HepG2 (cell line): ENCODE results near the gene PCYOX1L. TPM values are rescaled to one million over a fixed set of nuclear protein-coding genes. Genes with fewer than 3 reads are reported as not detected.

Experiments
- CCAR2 ChIP-seq: fragments of 200-400 bp; formaldehyde crosslinking; optimal IDR thresholded peaks from 2 replicates; pipeline ENCODE3; 2018; ENCODE audit warnings: low read depth, mild to moderate bottlenecking, low read length, moderate library complexity
- KDM6A ChIP-seq: IDR thresholded peaks from 2 replicates; pipeline ENCODE4 v1.6.1; 2016; ENCODE audit warnings: low read depth
- KLF9 ChIP-seq: IDR thresholded peaks from 2 replicates; pipeline ENCODE4 v1.6.1; 2016; ENCODE audit warnings: low read depth
- MEF2D ChIP-seq: sonication (generic); formaldehyde crosslinking; IDR thresholded peaks from 2 replicates; pipeline ENCODE4 v1.5.1; 2020; ENCODE audit warnings: mild to moderate bottlenecking, missing genetic modification reagents
- NFE2L2 ChIP-seq: fragments of 150-350 bp; IDR thresholded peaks from 2 replicates; pipeline ENCODE4 v1.6.1; 2014; ENCODE audit warnings: low read length
- NFKB2 ChIP-seq: sonication (generic); formaldehyde crosslinking; IDR thresholded peaks from 2 replicates; pipeline ENCODE4 v1.4.0; 2020; ENCODE audit warnings: missing genetic modification reagents, borderline replicate concordance
- PRDM15 ChIP-seq: sonication (generic); formaldehyde crosslinking; IDR thresholded peaks from 2 replicates; pipeline ENCODE4 v1.4.0; 2020; ENCODE audit warnings: missing genetic modification reagents
- REST ChIP-seq, 2 experiments: IDR thresholded peaks; 2 replicates each; pipeline ENCODE4 v1.6.1; 2011 to 2012; ENCODE audit warnings: low read length in 2 of 2, borderline replicate concordance in 1 of 2, low read depth in 1 of 2, mild to moderate bottlenecking in 1 of 2, moderate library complexity in 1 of 2
- SP1 ChIP-seq, 2 experiments: fragments of 450-650 bp in 1 of 2; sonication (generic) in 1 of 2; formaldehyde crosslinking in 1 of 2; IDR thresholded peaks; 2 replicates each; pipeline versions ENCODE4 v1.4.0 to v1.6.1; 2016 to 2020; ENCODE audit warnings: missing genetic modification reagents in 1 of 2
- SRF ChIP-seq: IDR thresholded peaks from 2 replicates; pipeline ENCODE4 v1.6.1; 2011; ENCODE audit warnings: mild to moderate bottlenecking, low read depth, low read length, moderate library complexity
- SRSF9 ChIP-seq: fragments of 200-400 bp; formaldehyde crosslinking; IDR thresholded peaks from 2 replicates; pipeline ENCODE4 v1.6.1; 2018; ENCODE audit warnings: borderline replicate concordance, mild to moderate bottlenecking, low read depth, low read length; ENCODE audit not compliant: insufficient read depth, poor library complexity, severe bottlenecking
- TAF1 ChIP-seq: sonication (generic); formaldehyde crosslinking; IDR thresholded peaks from 2 replicates; pipeline ENCODE4 v1.4.0; 2020; ENCODE audit warnings: missing genetic modification reagents
- TCF7L2 ChIP-seq: IDR thresholded peaks from 2 replicates; pipeline ENCODE4 v1.6.1; 2011; ENCODE audit warnings: mild to moderate bottlenecking, low read depth, low read length, moderate library complexity
- ZNF33A ChIP-seq: sonication (generic); formaldehyde crosslinking; IDR thresholded peaks from 2 replicates; pipeline ENCODE4 v1.5.1; 2020; ENCODE audit warnings: missing genetic modification reagents, mild to moderate bottlenecking, moderate library complexity, borderline replicate concordance
- polyA plus RNA-seq, 8 experiments: library from polyadenylated mRNA; depleted of rRNA in 3 of 8; stranded (reverse) in 7 of 8; unstranded in 1 of 8; fragments of >200 nt; fragmentation: Illumina TruSeq in 4 of 8; extraction: Trizol in 4 of 8; gene quantifications; 2 replicates each; pipeline versions ENCODE4 v1.2.1 to v1.2.3, GENCODE V29; 2011 to 2016; ENCODE audit warnings: low read depth in 4 of 8, missing spikeins in 1 of 8, mixed read lengths in 1 of 8; ENCODE audit not compliant: insufficient read depth in 1 of 8
- total RNA-seq, 5 experiments: library from RNA; depleted of rRNA; stranded (reverse); fragments of >200 nt; fragmentation: Illumina TruSeq; extraction: Trizol; gene quantifications; 2 replicates each; pipeline ENCODE4 v1.2.3, GENCODE V29; 2016; ENCODE audit warnings: low read depth in 1 of 5
- TF ChIP-seq, protein P1 (sequence below): sonication (generic); formaldehyde crosslinking; IDR thresholded peaks from 2 replicates; pipeline ENCODE4 v1.4.0; 2020; ENCODE audit warnings: missing genetic modification reagents, low read depth, mild to moderate bottlenecking, borderline replicate concordance
- TF ChIP-seq, protein P2 (sequence below): sonication (generic); formaldehyde crosslinking; IDR thresholded peaks from 2 replicates; pipeline ENCODE4 v1.4.0; 2020; ENCODE audit warnings: missing genetic modification reagents
- TF ChIP-seq, protein P3 (sequence below): sonication (generic); formaldehyde crosslinking; IDR thresholded peaks from 2 replicates; pipeline ENCODE4 v1.4.0; 2020; ENCODE audit warnings: missing genetic modification reagents

PCYOX1L gene
- total and polyA plus RNA-seq, 2 of the 13 experiments (the other 11 are each of a cell fraction or from before 2014, with no cell fraction given), result 1.00 to 3.7 TPM

DNA sequence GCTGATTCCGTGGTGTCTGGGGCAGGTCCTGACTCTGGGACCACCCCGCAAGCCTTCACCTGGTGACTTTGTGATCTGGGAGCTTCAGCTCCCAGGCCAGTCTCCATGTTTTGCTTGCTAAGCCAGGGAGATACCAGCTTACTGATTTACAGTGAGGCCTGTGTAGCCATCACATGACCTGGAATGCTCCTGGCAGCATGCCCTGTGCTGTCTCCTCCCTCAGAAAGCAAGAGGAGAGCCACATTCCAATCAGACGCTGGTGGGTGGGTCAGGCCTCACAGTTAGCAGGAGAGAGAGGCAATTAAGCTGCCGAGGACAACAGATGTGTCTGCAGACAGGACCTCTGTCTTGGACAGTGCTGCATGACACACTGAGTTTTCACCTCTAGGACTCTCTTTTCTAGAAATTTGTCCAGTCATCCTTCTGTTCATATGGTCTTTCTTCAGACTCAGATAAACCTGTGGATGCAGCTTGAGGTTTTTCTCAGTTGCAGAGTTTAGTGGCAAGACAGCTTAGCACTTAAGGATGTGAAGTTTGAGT, 37.0 kb upstream of the PCYOX1L start (continued):
- TF ChIP-seq REST (IDR thresholded peaks at IDR 0.05; ENCODE audit: borderline replicate concordance in 1 of 2, low read depth in 1 of 2, low read length in 2 of 2) (no peak), TCF7L2 (no peak), SRSF9 (no peak), PRDM15 (CRISPR knock-in tag) (peak; percentile 96), TAF1 (CRISPR knock-in tag) (peak; percentile 65), CCAR2 (no peak), KDM6A (CRISPR knock-in tag) (no peak), ZNF33A (CRISPR knock-in tag) (no peak), KLF9 (CRISPR knock-in tag) (0 out of 2 replicates have a peak, but pooled peaks have one; percentile 61), NFE2L2 (peak; percentile 57; the same call in 1 of the 2 replicates), SRF (no peak), NFKB2 (no peak), MEF2D (no peak), SP1 (IDR thresholded peaks at IDR 0.05) (no peak), SP1 (CRISPR knock-in tag; IDR thresholded peaks at IDR 0.05) (peak; percentile 62)
- TF ChIP-seq, protein P1, sequence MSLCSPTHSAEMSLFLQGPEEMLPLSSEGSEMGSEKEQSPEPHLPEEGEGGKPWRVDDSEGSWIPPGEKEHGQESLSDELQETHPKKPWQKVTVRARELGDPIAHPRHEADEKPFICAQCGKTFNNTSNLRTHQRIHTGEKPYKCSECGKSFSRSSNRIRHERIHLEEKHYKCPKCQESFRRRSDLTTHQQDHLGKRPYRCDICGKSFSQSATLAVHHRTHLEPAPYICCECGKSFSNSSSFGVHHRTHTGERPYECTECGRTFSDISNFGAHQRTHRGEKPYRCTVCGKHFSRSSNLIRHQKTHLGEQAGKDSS (CRISPR knock-in tag), result peak; percentile 49; the same call in 1 of the 2 replicates
- TF ChIP-seq, protein P2, sequence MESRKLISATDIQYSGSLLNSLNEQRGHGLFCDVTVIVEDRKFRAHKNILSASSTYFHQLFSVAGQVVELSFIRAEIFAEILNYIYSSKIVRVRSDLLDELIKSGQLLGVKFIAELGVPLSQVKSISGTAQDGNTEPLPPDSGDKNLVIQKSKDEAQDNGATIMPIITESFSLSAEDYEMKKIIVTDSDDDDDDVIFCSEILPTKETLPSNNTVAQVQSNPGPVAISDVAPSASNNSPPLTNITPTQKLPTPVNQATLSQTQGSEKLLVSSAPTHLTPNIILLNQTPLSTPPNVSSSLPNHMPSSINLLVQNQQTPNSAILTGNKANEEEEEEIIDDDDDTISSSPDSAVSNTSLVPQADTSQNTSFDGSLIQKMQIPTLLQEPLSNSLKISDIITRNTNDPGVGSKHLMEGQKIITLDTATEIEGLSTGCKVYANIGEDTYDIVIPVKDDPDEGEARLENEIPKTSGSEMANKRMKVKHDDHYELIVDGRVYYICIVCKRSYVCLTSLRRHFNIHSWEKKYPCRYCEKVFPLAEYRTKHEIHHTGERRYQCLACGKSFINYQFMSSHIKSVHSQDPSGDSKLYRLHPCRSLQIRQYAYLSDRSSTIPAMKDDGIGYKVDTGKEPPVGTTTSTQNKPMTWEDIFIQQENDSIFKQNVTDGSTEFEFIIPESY (CRISPR knock-in tag), result no peak
- TF ChIP-seq, protein P3, sequence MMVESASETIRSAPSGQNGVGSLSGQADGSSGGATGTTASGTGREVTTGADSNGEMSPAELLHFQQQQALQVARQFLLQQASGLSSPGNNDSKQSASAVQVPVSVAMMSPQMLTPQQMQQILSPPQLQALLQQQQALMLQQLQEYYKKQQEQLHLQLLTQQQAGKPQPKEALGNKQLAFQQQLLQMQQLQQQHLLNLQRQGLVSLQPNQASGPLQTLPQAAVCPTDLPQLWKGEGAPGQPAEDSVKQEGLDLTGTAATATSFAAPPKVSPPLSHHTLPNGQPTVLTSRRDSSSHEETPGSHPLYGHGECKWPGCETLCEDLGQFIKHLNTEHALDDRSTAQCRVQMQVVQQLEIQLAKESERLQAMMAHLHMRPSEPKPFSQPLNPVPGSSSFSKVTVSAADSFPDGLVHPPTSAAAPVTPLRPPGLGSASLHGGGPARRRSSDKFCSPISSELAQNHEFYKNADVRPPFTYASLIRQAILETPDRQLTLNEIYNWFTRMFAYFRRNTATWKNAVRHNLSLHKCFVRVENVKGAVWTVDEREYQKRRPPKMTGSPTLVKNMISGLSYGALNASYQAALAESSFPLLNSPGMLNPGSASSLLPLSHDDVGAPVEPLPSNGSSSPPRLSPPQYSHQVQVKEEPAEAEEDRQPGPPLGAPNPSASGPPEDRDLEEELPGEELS, result peak; percentile 53
